ENCODE data around the gene SLC16A9. TPM values are rescaled to one million over a fixed set of nuclear protein-coding genes. Genes with fewer than 3 reads are reported as not detected.

SLC16A9 gene
- total RNA-seq, 3 donors from 2014 or later, result 7.2 to 34.9 (median 28.8) TPM

- no peak for TF ChIP-seq CTCF (IDR thresholded peaks at IDR 0.05)
- Histone ChIP-seq H3K9me3 (no peaks in the 10 kb centered on the region), H3K36me3 (ENCODE audit: low read depth) (no peaks in the 10 kb centered on the region), H3K4me3 (no peak overlapping the region), H3K4me1 (ENCODE audit: low read depth) (peaks cover 3% of the 10 kb centered on the region)
- DNase-seq, result no peak
- ATAC-seq, result no peak
- intact Hi-C loops (cut with DNase I, micrococcal nuclease), result no loop called here
These were observed 2.3 kb upstream of the SLC16A9 start for GRCh38 chr10:59711871-59712494.

DNA sequence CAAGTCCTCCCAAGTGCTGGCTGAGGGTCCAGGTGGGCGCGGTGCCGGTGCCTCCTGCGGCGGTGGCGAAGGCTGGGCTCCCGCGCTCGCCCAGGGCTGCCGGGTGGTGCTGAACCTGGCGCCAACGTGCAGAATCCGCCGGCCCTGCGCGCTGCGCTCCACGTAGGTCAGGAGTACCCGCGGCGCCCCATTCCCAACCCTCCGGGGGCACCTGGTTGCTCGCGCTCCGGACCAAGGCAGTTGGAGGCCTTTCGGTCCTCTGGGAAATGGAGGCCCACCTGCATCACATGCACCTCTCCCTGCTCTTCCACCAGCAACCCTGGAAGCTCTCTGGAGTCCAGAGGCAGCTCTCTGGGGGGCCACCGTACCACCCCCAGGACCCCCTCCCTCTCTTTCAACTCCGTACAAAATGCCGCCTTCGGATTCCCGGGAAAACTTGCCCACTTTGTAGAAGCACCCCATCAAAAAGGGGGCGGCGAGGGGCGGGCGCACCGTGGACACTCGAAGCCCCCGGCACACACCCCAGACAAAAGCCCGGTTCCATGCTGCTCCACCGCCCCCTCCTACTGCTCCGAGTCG is 745 bp downstream of the SLC16A9 start:
- intact Hi-C loops (cut with DNase I, micrococcal nuclease), result no loop called here
- peak overlapping the region; percentile 12 for H3K4me3 ChIP-seq
- peak; percentile 76 for ATAC-seq
- no peaks in the 10 kb centered on the region for H3K9me3 ChIP-seq
- TF ChIP-seq CTCF (IDR thresholded peaks at IDR 0.05), result no peak
- H3K4me1 ChIP-seq (ENCODE audit: low read depth), result peaks cover 3% of the 10 kb centered on the region
- no peaks in the 10 kb centered on the region for H3K36me3 ChIP-seq (ENCODE audit: low read depth)
- peak; percentile 63 to 69 (median 65) for DNase-seq

DNA sequence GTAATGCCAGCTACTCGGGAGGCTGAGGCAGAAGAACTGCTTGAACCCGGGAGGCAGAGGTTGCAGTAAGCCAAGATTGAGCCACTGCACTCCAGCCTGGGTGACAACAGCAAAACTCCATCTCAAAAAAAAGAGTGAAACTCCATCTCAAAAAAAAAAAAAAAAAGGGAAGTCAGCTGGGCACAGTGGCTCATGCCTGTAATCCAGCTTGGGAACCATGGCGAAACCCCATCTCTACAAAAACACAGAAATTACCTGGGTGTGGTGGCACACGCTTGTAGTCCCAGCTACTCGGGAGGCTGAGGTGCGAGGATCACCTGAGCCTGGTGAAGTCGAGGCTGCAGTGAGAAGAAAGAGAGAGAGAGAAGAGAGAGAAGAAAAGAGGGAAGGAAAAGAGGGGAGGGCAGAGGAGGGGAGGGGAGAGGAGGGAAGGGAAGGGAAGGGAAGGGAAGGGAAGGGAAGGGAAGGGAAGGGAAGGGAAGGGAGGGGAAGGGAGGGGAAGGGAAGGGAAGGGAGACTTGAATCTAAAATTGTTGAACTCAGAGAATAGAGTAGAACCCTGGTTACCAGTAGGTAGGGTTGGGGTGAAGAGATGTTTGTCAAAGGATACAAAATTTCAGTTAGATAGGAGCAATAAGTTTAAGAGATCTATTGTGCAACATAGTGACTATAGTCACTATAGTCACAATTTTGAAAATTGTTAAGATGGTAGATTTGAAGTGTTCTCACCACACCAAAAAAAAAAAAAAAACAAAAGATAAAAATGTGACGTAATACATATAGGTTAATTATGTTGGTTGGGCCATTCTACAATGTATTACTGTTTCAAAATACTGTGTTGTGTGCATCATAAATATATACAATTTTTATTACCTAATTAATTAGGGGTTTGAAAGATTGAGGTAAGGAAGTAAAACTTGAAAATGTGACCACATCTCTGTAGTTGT is 2.5 kb downstream of the SLC16A9 start:
- H3K36me3 ChIP-seq (ENCODE audit: low read depth), result no peaks in the 10 kb centered on the region
- DNase-seq (no peak), ATAC-seq (no peak)
- TF ChIP-seq CTCF (IDR thresholded peaks at IDR 0.05), result no peak
- no peak overlapping the region for H3K4me3 ChIP-seq
- intact Hi-C loops (cut with DNase I, micrococcal nuclease), result no loop called here
- H3K9me3 ChIP-seq, result no peaks in the 10 kb centered on the region
- H3K4me1 ChIP-seq (ENCODE audit: low read depth), result peaks cover 3% of the 10 kb centered on the region

DNA sequence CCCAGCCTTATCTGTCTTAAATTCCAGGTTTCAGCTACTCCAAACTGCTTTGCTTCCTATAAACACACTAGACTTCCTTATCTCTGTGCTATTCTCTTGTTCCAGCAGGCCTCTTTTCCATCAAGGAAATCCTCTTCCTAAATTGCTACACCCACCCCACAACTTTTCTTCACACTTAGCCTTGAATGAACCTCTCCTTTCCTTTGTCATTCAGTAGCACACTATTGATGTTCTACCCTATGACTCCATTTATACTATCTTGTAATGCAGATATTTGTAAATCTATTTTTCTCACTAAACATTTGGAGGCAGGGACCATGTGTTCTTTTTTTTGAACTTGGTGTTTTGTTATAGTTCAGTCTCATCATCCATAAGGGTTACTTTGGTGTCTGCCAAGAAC is 3.7 kb downstream of the SLC16A9 start:
- DNase-seq, result no peak
- no peaks in the 10 kb centered on the region for H3K36me3 ChIP-seq (ENCODE audit: low read depth)

DNA sequence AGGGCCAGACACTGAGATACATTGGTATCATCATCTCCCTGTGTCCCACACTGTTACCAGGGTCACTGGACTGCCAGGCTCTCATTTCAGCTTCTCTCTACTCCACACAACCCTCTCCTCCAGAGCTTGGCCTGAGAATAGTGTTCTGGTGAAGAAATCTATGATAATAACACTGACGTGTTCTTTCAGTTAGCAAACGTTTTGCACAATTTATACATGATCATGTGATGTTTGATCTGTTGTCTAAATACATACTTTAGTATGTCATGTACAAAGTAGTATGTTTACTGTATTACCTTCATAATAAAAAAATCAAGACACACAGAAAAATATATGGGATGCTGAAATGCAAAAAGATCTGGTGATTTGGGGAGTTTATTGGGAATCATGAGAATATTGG is 5.0 kb downstream of the SLC16A9 start:
- Histone ChIP-seq H3K4me3 (no peak overlapping the region), H3K9me3 (no peaks in the 10 kb centered on the region), H3K4me1 (ENCODE audit: low read depth) (peaks cover 3% of the 10 kb centered on the region), H3K36me3 (ENCODE audit: low read depth) (no peaks in the 10 kb centered on the region)
- TF ChIP-seq CTCF (IDR thresholded peaks at IDR 0.05), result no peak
- DNase-seq (no peak), ATAC-seq (no peak)
- intact Hi-C loops (cut with DNase I, micrococcal nuclease), result no loop called here

More for the DNA sequence above, 3.7 kb downstream of the SLC16A9 start:
- intact Hi-C loops (cut with DNase I, micrococcal nuclease), result no loop called here
- Histone ChIP-seq H3K4me3 (no peak overlapping the region), H3K4me1 (ENCODE audit: low read depth) (peaks cover 3% of the 10 kb centered on the region), H3K9me3 (no peaks in the 10 kb centered on the region)
- ATAC-seq, result no peak
- no peak for TF ChIP-seq CTCF (IDR thresholded peaks at IDR 0.05)

Data from mucosa of descending colon (tissue), 3 donors.